SU-DHL-6 (cell line): ENCODE results near the gene CLCA1.
A peak's percentile ranks its signal among the peaks of the same experiment; 100 is the strongest.
"Not testable (repeated sequence)": the region's sequence is repeated elsewhere in the genome, so short reads cannot be mapped to it uniquely, and the experiment has no call there.

Experiments used
- H2AFZ ChIP-seq: fragments of 200-600 bp; sonication (generic); 2 replicates; pipeline ENCODE4 v1.6.1; 2014; ENCODE audit warnings: low read depth, mild to moderate bottlenecking, moderate library complexity, mixed read lengths, antibody characterized with exemption, low read length; ENCODE audit not compliant: severe bottlenecking
- H3F3A ChIP-seq: fragments of 200-600 bp; shearing (Covaris generic); 2 replicates; pipeline ENCODE4 v1.6.0; 2016; ENCODE audit warnings: antibody characterized with exemption, mild to moderate bottlenecking; ENCODE audit not compliant: insufficient read depth
- H3K27ac ChIP-seq: fragments of 200-600 bp; sonication (generic); 2 replicates; pipeline ENCODE4 v1.5.1; 2016; ENCODE audit warnings: low read depth, mild to moderate bottlenecking, low read length, moderate library complexity, mixed read lengths
- H3K27me3 ChIP-seq: fragments of 200-600 bp; sonication (generic), shearing (Covaris generic); 2 replicates; pipeline ENCODE4 v1.6.0; 2014; ENCODE audit warnings: mild to moderate bottlenecking, low read length
- H3K36me3 ChIP-seq: fragments of 200-600 bp; sonication (generic); 2 replicates; pipeline ENCODE4 v1.6.1; 2014; ENCODE audit warnings: mild to moderate bottlenecking, low read length, mixed read lengths
- H3K4me2 ChIP-seq: fragments of 300-600, 200-600 bp; shearing (Covaris generic), sonication (generic); 2 replicates; pipeline ENCODE4 v1.6.0; 2014; ENCODE audit warnings: low read length, low read depth, mild to moderate bottlenecking; ENCODE audit not compliant: poor library complexity, severe bottlenecking
- H3K4me3 ChIP-seq: fragments of 200-600 bp; sonication (generic); 2 replicates; pipeline ENCODE4 v1.5.1; 2014; ENCODE audit warnings: antibody characterized with exemption, low read length, mild to moderate bottlenecking, mixed read lengths; ENCODE audit not compliant: insufficient read depth, poor library complexity, severe bottlenecking
- H3K79me2 ChIP-seq: fragments of 200-600 bp; sonication (generic); 2 replicates; pipeline ENCODE4 v1.6.1; 2014; ENCODE audit warnings: mild to moderate bottlenecking, low read length, moderate library complexity; ENCODE audit not compliant: insufficient read depth
- H3K9ac ChIP-seq: fragments of 200-600 bp; sonication (generic); 2 replicates; pipeline ENCODE4 v1.7.0; 2014; ENCODE audit warnings: mild to moderate bottlenecking, low read length
- H3K9me2 ChIP-seq: fragments of 200-600 bp; sonication (generic); replicated peaks from 2 replicates; pipeline ENCODE4 v1.6.1; 2014; ENCODE audit warnings: low read length; ENCODE audit not compliant: insufficient read depth
- H3K9me3 ChIP-seq: fragments of 200-600 bp; sonication (generic); 2 replicates; pipeline ENCODE4 v1.6.1; 2014; ENCODE audit warnings: low read length, mixed read lengths; ENCODE audit not compliant: insufficient read depth
- H4K20me1 ChIP-seq: fragments of 200-600 bp; sonication (generic); 2 replicates; pipeline ENCODE4 v1.6.1; 2014; ENCODE audit warnings: low read depth, mild to moderate bottlenecking, antibody characterized with exemption, low read length, moderate library complexity, mixed read lengths
- EZH2phosphoT487 ChIP-seq: fragments of 200-600 bp; sonication (generic), shearing (Covaris generic); conservative IDR thresholded peaks from 2 replicates; pipeline ENCODE4 v1.6.1; 2018; ENCODE audit warnings: mild to moderate bottlenecking, antibody characterized with exemption, low read length, moderate library complexity, mixed read lengths
- TF ChIP-seq, protein P1 (sequence below): fragments of 200-600 bp; sonication (generic); IDR thresholded peaks from one replicate; pipeline ENCODE4 v1.5.1; 2017; ENCODE audit warnings: antibody characterized with exemption, mild to moderate bottlenecking, low read length, moderate library complexity; ENCODE audit not compliant: insufficient read depth, poor library complexity, severe bottlenecking

Gene CLCA1

DNA sequence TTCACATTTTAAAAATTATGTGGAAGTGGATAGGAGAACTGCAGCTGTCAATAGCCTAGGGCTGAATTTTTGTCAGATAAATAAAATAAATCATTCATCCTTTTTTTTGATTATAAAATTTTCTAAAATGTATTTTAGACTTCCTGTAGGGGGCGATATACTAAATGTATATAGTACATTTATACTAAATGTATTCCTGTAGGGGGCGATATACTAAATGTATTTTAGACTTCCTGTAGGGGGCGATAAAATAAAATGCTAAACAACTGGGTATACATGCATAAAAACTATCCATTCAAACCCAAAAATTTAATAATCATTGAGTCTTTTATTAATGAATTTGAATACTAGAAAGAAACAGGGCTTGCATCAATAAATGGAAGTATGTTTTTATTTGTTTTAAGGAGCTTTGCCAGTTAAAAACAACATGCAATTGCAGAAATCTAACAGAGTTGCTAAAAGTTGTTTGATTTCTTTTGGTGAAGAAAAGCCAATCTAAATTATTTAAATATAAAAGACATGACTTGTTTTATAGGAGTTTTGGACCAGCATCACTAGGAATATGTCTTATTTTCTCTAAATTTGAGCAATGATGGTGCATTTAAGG lies 31.4 kb downstream of the CLCA1 start:
- Histone ChIP-seq H3K79me2 (no peaks in the 10 kb centered on the region), H3K27ac (no peak overlapping the region), H3K4me2 (no peak overlapping the region), H4K20me1 (no peaks in the 10 kb centered on the region), H3K9ac (no peak overlapping the region), H3K9me3 (no peaks in the 10 kb centered on the region), H3K27me3 (no peaks in the 10 kb centered on the region), H3F3A (no peaks in the 10 kb centered on the region), H3K4me3 (no peak overlapping the region), H3K36me3 (no peaks in the 10 kb centered on the region), H3K9me2 (no peaks in the 10 kb centered on the region), H2AFZ (peak overlapping the region; percentile 49)
- TF ChIP-seq EZH2phosphoT487, result no peak
- TF ChIP-seq, protein P1, sequence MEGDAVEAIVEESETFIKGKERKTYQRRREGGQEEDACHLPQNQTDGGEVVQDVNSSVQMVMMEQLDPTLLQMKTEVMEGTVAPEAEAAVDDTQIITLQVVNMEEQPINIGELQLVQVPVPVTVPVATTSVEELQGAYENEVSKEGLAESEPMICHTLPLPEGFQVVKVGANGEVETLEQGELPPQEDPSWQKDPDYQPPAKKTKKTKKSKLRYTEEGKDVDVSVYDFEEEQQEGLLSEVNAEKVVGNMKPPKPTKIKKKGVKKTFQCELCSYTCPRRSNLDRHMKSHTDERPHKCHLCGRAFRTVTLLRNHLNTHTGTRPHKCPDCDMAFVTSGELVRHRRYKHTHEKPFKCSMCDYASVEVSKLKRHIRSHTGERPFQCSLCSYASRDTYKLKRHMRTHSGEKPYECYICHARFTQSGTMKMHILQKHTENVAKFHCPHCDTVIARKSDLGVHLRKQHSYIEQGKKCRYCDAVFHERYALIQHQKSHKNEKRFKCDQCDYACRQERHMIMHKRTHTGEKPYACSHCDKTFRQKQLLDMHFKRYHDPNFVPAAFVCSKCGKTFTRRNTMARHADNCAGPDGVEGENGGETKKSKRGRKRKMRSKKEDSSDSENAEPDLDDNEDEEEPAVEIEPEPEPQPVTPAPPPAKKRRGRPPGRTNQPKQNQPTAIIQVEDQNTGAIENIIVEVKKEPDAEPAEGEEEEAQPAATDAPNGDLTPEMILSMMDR, result peak; percentile 100

DNA sequence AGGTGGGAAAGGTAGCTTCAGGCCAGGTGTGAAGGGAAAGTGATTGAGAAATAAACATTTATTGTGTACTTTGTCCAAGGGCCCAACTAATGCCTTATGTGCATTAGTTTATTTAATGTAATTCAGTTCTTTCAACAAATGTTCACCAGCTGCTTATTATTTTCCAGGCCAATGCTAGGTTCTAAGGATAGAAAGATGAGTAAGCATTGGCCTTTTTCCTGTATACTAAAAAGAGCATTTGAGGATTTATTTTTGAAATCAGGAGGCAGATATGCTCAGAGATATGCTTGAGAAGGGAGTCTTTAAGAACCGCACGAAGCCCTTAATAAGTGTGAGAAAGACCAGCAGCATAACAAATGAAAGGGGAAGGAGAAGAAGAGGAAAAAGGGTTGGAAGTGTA lies 32.0 kb downstream of the CLCA1 start:
- no peaks in the 10 kb centered on the region for H3K9me3 ChIP-seq
- H2AFZ ChIP-seq, result peak overlapping the region; percentile 49
- no peak overlapping the region for H3K9ac ChIP-seq
- H3K36me3 ChIP-seq, result no peaks in the 10 kb centered on the region
- no peaks in the 10 kb centered on the region for H3F3A ChIP-seq
- no peaks in the 10 kb centered on the region for H4K20me1 ChIP-seq
- H3K27ac ChIP-seq, result no peak overlapping the region
- no peak for TF ChIP-seq EZH2phosphoT487
- TF ChIP-seq, protein P1, result no peak
- no peaks in the 10 kb centered on the region for H3K27me3 ChIP-seq
- no peak overlapping the region for H3K4me2 ChIP-seq
- no peak overlapping the region for H3K4me3 ChIP-seq
- no peaks in the 10 kb centered on the region for H3K79me2 ChIP-seq
- H3K9me2 ChIP-seq, result no peaks in the 10 kb centered on the region

DNA sequence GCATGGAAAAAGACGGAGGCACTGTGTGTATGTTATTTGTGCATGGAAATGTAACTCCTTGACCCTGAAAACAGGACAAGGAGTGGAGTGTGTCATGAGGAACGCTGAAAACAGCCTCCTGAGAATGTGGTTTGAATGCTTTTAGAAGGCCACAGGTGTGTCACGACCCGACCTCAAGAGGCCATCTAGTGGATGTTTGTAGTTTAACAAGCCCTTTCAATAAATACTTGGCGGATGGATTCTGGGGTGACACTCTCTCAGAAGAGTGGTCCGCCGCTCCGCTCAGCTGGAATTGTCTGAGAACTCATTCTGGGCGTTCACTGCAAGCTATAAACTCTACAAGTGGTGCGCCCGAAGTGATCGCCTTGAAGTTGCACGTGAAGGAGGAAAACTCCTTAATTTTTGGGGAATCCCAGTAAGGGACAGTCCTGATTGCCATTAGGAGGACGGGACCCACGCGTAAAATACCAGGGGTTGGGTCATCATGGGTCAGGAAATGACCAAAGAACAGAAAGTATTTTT lies 33.5 kb downstream of the CLCA1 start:
- not testable (repeated sequence) for H4K20me1 ChIP-seq, H3K9ac ChIP-seq, H3K79me2 ChIP-seq, H3K9me3 ChIP-seq, H3K27ac ChIP-seq, H3K4me3 ChIP-seq, H3K9me2 ChIP-seq, H3K27me3 ChIP-seq, H3F3A ChIP-seq, H3K36me3 ChIP-seq
- TF ChIP-seq, protein P1, result peak; percentile 37
- H3K4me2 ChIP-seq, result peak overlapping the region; percentile 30
- H2AFZ ChIP-seq, result peak overlapping the region; percentile 44
